ENCODE results near the gene CENPH.
"Not testable (repeated sequence)": the region's sequence is repeated elsewhere in the genome, so short reads cannot be mapped to it uniquely, and the experiment has no call there.

The CENPH gene

DNA sequence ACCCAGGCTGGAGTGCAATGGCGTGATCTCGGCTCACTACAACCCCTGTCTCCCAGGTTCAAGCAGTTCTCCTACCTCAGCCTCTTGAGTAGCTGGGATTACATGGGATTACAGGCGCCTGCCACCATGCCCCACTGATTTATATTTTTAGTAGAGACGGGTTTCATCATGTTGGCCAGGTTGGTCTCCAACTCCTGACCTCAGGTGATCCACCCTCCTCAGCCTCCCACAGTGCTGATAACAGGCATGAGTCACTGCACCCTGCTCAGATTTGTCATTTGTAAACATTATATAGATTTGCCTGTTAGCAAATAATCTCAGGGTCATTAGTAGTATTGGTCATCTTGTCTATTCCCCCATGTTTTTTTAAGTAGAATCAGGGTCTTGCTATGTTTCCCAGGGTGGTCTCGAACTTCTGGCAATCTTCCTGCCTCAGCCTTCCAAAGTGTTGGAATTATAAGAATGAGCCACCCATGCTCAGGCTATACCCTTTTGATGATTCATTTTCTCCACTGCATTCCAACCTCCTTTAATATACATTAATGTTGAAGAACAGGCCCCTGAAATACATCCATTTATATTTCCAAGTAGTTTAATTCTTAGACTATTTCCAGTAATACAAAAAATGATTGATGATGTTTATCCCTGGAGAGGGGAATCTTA is 17.3 kb downstream of the CENPH start:
- in situ Hi-C loops (cut with HindIII; ENCODE audit: low sequenced_read_pairs) = no loop called here

DNA sequence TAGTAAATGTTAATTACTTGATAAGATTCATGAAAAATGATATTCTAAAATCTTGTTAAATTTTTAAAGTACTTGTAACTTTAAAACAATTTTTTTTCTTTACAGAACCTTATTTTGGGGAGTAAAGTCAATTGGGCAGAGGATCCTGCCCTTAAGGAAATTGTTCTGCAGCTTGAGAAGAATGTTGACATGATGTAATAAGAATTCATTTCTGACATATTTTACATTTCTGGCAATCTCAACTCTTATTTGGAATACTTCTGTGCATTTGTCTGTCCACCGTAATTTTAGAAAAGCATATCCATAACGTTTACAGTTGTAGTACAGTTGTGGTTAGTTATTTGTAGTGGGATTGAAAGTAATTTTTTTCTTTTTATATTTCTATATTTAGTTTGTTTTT is 20.2 kb downstream of the CENPH start:
- in situ Hi-C loops (cut with HindIII; ENCODE audit: low sequenced_read_pairs) = no loop called here

GRCh38 chr5:69211200-69211599 is 21.8 kb downstream of the CENPH start:
- in situ Hi-C loops (cut with HindIII; ENCODE audit: low sequenced_read_pairs) = no loop called here

DNA sequence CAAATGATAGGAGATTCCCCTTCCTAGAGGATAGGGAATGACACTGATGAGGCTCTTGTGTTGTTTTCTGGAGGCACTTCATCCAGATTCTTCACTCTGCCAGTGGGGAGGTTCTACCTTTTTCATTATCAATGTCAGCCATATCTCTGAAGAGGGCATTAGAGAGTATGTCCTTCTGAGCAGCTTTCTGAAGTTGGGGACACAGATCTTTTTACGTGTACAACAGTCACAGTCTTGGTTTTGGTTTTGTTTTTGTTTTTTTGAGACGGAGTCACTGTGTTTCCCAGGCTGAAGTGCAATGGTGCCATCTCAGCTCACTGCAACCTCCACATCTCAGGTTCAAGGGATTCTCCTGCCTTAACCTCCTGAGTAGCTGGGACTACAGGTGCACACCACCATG is 22.6 kb downstream of the CENPH start:
- in situ Hi-C loops (cut with HindIII; ENCODE audit: low sequenced_read_pairs) = no loop called here

GRCh38 chr5:69213513-69214215 is 24.3 kb downstream of the CENPH start:
- in situ Hi-C loops (cut with HindIII; ENCODE audit: low sequenced_read_pairs) = no loop called here

GRCh38 chr5:69217151-69217511 is 27.7 kb downstream of the CENPH start:
- in situ Hi-C loops (cut with HindIII; ENCODE audit: low sequenced_read_pairs) = no loop called here

GRCh38 chr5:69217548-69218526 is 28.5 kb downstream of the CENPH start:
- in situ Hi-C loops (cut with HindIII; ENCODE audit: low sequenced_read_pairs) = no loop called here

DNA sequence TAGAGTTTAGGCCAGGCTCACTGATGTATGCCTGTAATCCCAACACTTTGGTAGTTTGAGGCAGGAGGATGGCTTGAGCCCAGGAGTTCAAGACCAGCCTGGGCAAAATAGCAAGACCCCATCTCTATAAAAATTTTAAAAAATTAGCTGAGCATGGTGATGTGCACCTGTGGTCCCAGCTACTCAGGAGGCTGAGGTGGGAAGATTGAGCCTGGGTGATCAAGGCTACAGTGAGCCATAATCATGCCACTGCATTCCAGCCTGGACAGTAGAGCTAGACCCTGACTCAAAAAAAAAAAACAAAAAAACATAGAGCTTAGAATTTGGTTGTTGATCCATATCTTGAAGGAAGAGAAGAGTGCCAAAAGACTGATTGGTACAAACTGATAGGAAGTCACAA is 30.6 kb downstream of the CENPH start:
- in situ Hi-C loops (cut with HindIII; ENCODE audit: low sequenced_read_pairs) = loop anchor here (10.0 kb wide), 1 partner anchor 75 kb away; no protein-coding TSS in a partner anchor

DNA sequence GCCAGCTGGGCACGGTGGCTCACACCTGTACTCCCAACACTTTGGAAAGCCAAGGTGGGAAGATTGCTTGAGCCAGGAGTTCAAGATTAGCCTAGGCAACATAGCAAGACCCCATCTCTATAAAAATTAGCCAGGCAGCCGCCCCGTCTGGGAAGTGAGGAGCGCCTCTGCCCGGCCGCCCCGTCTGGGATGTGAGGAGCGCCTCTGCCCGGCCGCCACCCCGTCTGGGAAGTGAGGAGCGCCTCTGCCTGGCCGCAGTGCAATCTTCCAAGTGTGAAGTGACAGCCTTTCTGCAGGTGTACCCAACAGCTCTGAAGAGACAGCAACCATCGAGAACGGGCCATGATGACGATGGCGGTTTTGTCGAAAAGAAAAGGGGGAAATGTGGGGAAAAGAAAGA is 31.0 kb downstream of the CENPH start:
- in situ Hi-C loops (cut with HindIII; ENCODE audit: low sequenced_read_pairs) = loop anchor here (10.0 kb wide), 1 partner anchor 74 kb away; no protein-coding TSS in a partner anchor

DNA sequence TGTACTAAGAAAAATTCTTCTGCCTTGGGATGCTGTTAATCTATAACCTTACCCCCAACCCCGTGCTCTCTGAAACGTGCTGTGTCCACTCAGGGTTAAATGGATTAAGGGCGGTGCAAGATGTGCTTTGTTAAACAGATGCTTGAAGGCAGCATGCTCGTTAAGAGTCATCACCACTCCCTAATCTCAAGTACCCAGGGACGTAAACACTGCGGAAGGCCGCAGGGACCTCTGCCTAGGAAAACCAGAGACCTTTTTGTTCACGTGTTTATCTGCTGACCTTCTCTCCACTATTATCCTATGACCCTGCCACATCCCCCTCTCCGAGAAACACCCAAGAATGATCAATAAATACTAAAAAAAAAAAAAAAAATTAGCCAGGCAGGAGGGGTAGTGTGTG is 31.4 kb downstream of the CENPH start:
- in situ Hi-C loops (cut with HindIII; ENCODE audit: low sequenced_read_pairs) = loop anchor here (10.0 kb wide), 1 partner anchor 74 kb away; no protein-coding TSS in a partner anchor

GRCh38 chr5:69224520-69224919 is 35.1 kb downstream of the CENPH start:
- in situ Hi-C loops (cut with HindIII; ENCODE audit: low sequenced_read_pairs) = loop anchor here (10.0 kb wide), 1 partner anchor 70 kb away; no protein-coding TSS in a partner anchor

DNA sequence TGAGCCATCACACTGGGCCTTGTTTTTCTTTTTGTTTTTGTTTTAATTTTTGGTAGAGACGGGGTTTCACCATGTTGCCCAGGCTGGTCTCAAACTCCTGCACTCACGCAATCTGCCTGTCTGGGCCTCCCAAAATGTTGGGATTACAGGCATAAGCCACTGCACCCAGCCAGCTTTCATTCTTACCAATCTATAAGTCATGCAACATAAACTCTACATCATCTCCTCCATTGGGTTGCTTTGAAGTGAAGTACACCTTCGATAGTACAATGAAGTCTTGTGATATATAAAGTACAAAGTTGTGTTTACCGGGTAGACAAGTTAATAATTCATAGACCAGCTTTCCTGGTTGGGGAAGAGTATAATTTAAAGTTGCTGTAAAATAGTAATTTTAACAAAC is 36.5 kb downstream of the CENPH start:
- in situ Hi-C loops (cut with HindIII; ENCODE audit: low sequenced_read_pairs) = loop anchor here (10.0 kb wide), 1 partner anchor 69 kb away; no protein-coding TSS in a partner anchor

DNA sequence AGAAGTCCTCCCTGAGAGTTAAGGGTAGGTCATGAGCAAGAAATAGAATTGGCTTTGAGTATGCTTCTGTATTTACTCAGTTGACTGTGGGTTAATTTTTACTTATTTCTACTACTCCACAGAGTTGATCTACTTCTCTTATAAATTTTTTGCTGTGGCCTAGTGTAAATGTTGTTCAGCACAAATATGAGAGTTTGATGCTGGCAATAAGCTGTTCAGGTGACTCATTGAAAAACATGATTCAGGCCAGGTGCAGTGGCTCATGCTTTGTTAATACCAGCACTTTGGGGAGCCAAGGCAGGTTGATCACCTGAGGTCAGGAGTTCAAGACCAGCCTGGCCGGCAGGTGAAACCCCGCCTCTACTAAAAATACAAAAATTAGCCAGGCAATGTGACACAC is 40.8 kb downstream of the CENPH start:
- in situ Hi-C loops (cut with HindIII; ENCODE audit: low sequenced_read_pairs) = no loop called here

DNA sequence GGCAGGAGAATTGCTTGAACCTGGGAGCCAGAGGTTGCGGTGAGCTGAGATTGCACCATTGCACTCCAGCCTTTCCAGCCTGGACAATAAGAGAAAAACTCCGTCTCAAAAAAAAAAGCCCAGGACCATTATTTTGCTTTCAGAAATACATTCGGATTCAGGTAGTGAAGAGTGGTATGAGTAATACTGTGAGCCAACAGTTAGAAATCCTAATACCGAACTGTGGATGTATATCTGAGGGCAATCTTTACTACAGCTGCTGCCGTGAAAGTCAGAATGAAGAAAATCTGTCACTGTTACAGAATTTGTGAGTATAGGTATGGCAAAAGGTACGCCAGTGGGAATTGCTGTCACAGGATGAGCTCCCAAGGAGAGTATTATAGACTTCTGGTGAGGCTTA is 41.9 kb downstream of the CENPH start:
- in situ Hi-C loops (cut with HindIII; ENCODE audit: low sequenced_read_pairs) = no loop called here

DNA sequence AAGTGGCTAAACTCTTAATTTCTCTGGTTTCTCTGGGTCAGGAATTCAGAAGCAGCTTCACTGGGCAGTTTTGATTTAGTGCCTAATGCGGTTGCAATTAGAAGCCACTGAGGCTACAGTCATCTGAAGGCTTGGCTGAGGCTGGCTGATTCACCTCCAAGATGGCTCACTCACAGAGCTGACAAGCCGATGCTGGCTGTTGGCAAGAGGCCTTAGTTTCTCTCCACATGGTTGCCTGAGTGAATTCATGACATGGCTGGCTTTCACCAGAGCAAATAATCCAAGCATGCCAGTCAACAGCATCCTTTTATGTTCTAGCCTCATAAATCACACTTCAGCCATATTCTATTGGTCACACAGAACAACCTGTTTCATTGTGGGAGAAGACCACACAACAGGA is 42.5 kb downstream of the CENPH start:
- in situ Hi-C loops (cut with HindIII; ENCODE audit: low sequenced_read_pairs) = no loop called here

GRCh38 chr5:69234457-69235268 is 45.3 kb downstream of the CENPH start, which contains the start of gene CDK7:
Gene CDK7, plus strand, starts transcription at chr5:69234886. Its CDS starts 90 bp downstream, at chr5:69234976.
- in situ Hi-C loops (cut with HindIII; ENCODE audit: low sequenced_read_pairs) = no loop called here

GRCh38 chr5:69236733-69237132 is 47.4 kb downstream of the CENPH start:
- in situ Hi-C loops (cut with HindIII; ENCODE audit: low sequenced_read_pairs) = not testable (repeated sequence)

DNA sequence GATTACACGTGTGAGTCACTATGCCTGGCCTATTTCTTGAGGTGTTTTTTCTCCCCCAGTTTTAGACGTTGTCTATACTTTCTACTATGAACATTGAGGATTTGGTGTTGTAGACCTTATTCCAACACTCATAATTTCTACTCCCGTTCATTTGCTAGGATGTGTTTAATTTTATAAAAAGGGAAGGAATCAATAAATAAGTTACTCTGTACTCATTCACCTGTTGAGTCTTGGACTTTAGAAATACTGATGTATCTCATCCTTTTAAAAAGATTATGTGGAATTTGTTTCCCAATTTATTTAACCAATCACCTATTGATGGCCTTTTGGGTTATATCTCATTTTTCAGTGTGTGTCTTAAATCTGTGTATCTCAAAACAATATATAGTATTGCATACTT is 48.5 kb downstream of the CENPH start:
- in situ Hi-C loops (cut with HindIII; ENCODE audit: low sequenced_read_pairs) = no loop called here

GRCh38 chr5:69238760-69239251 is 49.4 kb downstream of the CENPH start:
- in situ Hi-C loops (cut with HindIII; ENCODE audit: low sequenced_read_pairs) = no loop called here

All from endothelial cell of hepatic sinusoid (primary cell).